NCI-H1436 treated with DMSO at 0.1 percent for 48 hours (cell line): ENCODE results near the gene LNP1.
A peak's percentile ranks its signal among the peaks of the same experiment; 100 is the strongest.

Experiments
- DNase-seq: peaks from one replicate; lab custom pipeline; 2025; lab: John Stamatoyannopoulos, UW

Gene LNP1

DNA sequence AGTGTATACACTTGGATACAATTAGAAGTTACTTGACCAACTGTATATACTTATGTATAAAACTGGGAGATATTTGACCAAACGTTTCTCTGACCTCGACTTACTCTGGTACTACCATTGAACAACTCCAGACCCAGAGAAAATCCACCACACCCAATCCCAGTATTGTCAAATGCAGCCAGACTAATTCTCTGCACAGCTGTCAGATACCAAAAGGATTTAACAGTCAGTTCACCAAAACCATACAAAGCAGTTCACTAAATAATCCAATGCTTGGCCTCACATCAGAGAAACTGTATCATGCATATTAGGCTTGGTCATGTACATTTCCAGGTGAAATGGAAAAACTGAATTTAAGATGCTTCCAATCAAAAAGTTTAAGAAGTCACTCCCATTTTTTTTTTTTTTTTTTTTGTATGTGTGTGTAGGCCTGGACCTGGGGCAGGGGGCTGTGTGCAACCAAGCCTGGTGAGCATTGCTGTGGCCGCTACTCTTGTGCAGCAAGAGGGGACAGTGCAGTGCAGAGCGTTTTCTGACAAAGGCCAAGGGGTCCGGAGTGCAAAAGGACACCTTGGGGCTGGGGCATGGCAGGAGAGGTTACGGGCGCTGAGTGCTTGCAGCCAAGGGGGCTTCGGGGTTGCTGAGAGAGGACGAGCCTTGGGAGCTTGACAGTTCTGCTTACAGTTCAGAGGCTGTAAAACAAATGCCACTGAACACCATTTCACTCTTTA lies 1.8 kb upstream of the LNP1 start:
- no peak for DNase-seq

GRCh38 chr3:100400419-100400779 lies 940 bp upstream of the LNP1 start:
- DNase-seq, result no peak

GRCh38 chr3:100401674-100402041 lies 319 bp downstream of the LNP1 start:
- no peak for DNase-seq

GRCh38 chr3:100402256-100402655 lies 917 bp downstream of the LNP1 start:
- DNase-seq, result peak; percentile 27

GRCh38 chr3:100402891-100403290 lies 1.6 kb downstream of the LNP1 start:
- DNase-seq, result no peak

DNA sequence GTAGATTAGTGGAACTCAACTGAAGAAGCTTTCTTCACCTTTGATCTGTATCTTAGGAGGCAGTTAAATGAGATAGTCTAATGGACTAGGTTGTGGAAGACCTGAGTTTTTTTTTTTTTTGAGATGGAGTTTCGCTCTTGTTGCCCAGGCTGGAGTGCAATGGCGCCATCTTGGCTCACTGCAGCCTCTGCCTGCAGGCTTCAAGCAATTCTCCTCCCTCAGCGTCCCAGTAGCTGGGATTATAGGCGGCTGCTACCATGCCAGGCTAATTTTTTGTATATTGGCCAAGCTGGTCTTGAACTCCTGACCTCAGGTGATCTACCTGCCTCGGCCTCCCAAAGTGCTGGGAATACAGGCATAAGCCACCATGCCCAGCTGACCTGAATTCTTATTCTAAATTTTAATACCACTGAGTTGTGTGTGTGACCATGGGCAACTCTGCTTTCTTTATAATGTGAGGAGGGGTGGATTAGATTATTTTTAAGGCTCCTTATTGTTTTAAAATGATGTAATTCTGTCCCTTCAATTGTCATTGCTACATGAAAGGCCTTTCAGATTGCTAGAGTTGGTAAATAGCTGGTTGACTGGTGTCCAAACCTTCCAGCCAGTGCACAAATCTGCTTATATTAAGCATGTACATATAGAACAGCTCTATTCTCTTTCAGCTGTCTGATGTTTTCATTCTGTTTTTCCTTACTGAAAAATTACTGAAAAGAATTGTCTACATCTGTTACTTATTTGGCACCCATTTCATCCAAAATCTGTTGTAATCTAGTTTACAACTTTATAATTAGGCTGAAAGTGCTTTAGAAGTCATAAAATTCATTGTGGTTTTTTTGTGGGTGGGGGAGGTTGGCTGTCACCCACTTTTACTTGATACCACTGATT lies 2.3 kb downstream of the LNP1 start:
- DNase-seq, result no peak

GRCh38 chr3:100404250-100404548 lies 2.9 kb downstream of the LNP1 start:
- no peak for DNase-seq

DNA sequence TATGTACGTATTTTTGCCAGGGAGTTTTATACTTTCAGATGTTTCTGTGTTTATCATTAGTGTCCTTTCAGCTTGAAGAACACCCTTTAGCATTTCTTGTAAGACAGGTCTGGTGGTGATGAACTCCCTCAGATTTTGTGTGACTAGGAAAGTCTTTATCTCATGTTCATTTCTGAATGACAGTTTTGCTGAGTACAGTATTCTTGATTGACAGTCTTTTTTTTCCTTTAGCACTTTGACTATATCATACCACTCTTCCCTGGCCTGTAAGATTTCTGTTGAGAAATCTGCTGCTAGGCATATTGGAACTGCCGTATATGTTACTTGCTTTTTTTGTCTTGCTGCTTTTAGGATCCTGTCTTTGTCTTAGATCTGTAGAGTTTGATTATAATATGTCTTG lies 5.8 kb downstream of the LNP1 start:
- no peak for DNase-seq

DNA sequence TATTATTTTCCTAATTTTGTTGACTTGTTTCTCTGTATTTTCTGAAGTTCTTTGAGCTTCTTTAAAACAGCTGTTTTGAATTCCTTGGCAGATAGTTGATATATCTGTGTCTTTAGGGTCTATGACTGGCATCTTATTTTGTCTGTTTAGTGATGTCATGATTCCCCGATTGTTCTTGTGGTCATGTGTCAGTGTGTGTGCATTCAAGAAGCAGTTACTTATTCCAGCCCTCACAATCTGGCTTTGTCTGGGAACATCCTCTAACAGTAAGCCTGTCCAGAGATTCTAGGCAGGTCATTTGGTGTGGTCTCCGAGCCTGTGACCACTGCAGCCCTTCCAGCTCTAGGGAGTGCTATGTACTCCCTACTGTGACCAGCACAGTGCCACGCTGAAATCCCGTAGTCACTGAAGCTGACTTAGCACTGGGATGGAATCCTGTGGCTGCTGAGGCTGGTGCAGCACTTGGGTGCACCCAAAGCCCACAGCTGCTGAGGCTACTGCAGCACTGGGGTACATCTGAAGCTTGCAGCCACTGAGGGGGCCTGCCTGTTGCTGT lies 6.7 kb downstream of the LNP1 start:
- DNase-seq, result no peak

GRCh38 chr3:100411091-100411982 lies 10.0 kb downstream of the LNP1 start:
- DNase-seq, result no peak

- DNase-seq, result no peak
Observed at GRCh38 chr3:100412912-100413590, 11.7 kb downstream of the LNP1 start.

DNA sequence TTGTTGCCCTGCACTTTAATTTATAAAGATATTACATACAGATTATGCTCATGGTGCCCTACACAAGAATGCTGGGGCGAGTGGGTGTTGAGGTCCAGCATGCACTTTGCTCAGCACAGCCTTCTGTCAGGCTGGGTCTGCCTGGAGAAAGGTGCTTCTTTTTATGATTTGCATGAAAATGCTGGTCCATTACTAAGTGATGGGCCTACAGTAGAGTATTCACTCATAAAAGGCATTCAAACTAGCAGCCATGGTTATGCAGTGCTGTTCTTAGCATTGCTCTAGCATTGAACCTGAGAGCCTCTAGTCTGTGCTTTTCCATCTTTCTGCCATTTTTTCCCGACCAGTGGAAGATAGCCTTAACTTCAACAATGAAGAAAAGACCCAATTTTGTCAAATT lies 12.3 kb downstream of the LNP1 start:
- DNase-seq, result no peak

- no peak for DNase-seq
Observed at GRCh38 chr3:100416176-100416575, 14.8 kb downstream of the LNP1 start.

GRCh38 chr3:100416863-100417262 lies 15.5 kb downstream of the LNP1 start:
- DNase-seq, result no peak

GRCh38 chr3:100419406-100419805 lies 18.1 kb downstream of the LNP1 start:
- no peak for DNase-seq

- no peak for DNase-seq
Observed at GRCh38 chr3:100420885-100421284, 19.5 kb downstream of the LNP1 start.

GRCh38 chr3:100423611-100424010 lies 22.3 kb downstream of the LNP1 start:
- DNase-seq, result no peak

GRCh38 chr3:100424261-100424660 lies 22.9 kb downstream of the LNP1 start:
- DNase-seq, result no peak

- DNase-seq, result no peak
Observed at GRCh38 chr3:100425316-100425715, 24.0 kb downstream of the LNP1 start.

DNA sequence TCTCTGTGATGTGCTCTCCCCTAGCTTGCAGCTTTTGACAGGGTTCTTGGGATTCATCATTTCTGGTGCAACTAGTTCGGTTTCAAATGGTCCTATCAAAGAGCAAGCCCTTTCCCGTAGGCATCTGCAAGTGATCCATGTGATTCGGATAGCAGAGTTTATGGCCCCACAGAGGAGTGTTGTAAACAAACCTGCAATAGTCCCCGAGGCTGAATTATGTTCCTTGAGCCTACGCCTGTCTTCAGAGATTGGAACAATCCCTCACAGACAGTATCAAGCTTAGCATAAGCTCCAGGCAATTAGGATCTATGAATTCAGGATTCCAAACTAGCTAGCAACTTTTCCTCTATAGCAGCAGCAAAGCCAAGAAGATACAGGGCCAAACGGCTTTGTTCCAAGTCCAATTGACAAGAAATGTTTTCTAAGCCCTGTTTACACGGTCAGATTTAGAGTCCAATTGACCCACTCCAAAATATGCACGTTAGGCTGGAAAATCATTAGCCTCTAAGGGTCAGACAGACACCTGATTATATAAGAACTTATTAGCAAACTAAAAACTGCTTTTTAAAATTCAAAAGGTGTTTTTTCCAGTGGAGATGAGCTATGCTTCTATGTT lies 24.8 kb downstream of the LNP1 start:
- no peak for DNase-seq

GRCh38 chr3:100427699-100428098 lies 26.4 kb downstream of the LNP1 start:
- DNase-seq, result no peak
